Transverse colon (tissue), 4 donors: ENCODE measurements around the gene TNFRSF14. TPM values are rescaled to one million over a fixed set of nuclear protein-coding genes. Genes with fewer than 3 reads are reported as not detected.

ENCODE experiments used
- DNase-seq: peaks from one replicate; pipeline ENCODE4 v3.0.0-alpha.2; 2019
- H3K27ac ChIP-seq, 4 donors: fragments of 200-600 bp; sonication (generic); 2 replicates each; pipeline ENCODE4 v1.5.1; 2016 to 2018; ENCODE audit warnings: inconsistent platforms in 4 of 4
- H3K27me3 ChIP-seq: fragments of 200-600 bp; sonication (generic); 2 replicates; pipeline ENCODE4 v1.5.1; 2017; ENCODE audit warnings: inconsistent platforms
- H3K36me3 ChIP-seq, 4 donors: fragments of 200-600 bp; sonication (generic); 2 replicates each; pipeline ENCODE4 v1.5.1; 2017 to 2019; ENCODE audit warnings: inconsistent platforms in 4 of 4
- H3K4me1 ChIP-seq, 4 donors: fragments of 200-600 bp; sonication (generic); 2 replicates each; pipeline ENCODE4 v1.5.1; 2017 to 2020; ENCODE audit warnings: inconsistent platforms in 4 of 4
- H3K4me3 ChIP-seq, 4 donors: fragments of 200-600 bp; sonication (generic); 1 replicate in 1 of 4; 2 replicates in 3 of 4; pipeline versions ENCODE4 v1.5.1 to v1.6.1; 2017 to 2019; ENCODE audit warnings: inconsistent platforms in 4 of 4
- H3K9me3 ChIP-seq, 2 donors: fragments of 200-600 bp; sonication (generic); 2 replicates each; pipeline ENCODE4 v1.5.1; 2017 to 2019; ENCODE audit warnings: inconsistent platforms in 2 of 2
- CTCF ChIP-seq, 5 experiments: fragments of 200-600 bp in 3 of 5; fragments of 450-650 bp in 2 of 5; sonication (generic) in 3 of 5; IDR thresholded peaks; 1 replicate in 2 of 5; 2 replicates in 3 of 5; pipeline ENCODE4 v1.5.1; 2016 to 2017; ENCODE audit warnings: antibody characterized with exemption in 5 of 5, inconsistent platforms in 3 of 5, mild to moderate bottlenecking in 2 of 5, moderate library complexity in 1 of 5
- EP300 ChIP-seq: sonication (generic); formaldehyde crosslinking; IDR thresholded peaks from one replicate; pipeline ENCODE4 v1.6.1; 2017; ENCODE audit warnings: antibody characterized with exemption, low read depth
- POLR2A ChIP-seq: fragments of 450-650 bp; IDR thresholded peaks from one replicate; pipeline ENCODE4 v1.6.1; 2016; ENCODE audit warnings: antibody characterized with exemption, mild to moderate bottlenecking, moderate library complexity
- POLR2AphosphoS5 ChIP-seq, 3 donors: sonication (generic); formaldehyde crosslinking; IDR thresholded peaks; one replicate each; pipeline ENCODE4 v1.6.1; 2016; ENCODE audit warnings: antibody characterized with exemption in 3 of 3
- WGBS, 2 donors: methylation state at CpG; one replicate each; pipeline ENCODE4 v1.1.5; 2018; ENCODE audit warnings: low coverage in 1 of 2; 5-methylcytosine and 5-hydroxymethylcytosine counted together
- in situ Hi-C, 4 donors: fragments of 200-750 bp; cut with MboI; loops; one replicate each; pipeline versions ENCODE4 v1.15.0 to v1.15.1; 2017; ENCODE audit warnings: low sequenced_read_pairs in 3 of 4, low pct_ligation_motif_present in 1 of 4, low pct_unique_long_range_greater_than_20kb in 1 of 4
- intact Hi-C: fragments of 100-400 bp; cut with DNase I; formaldehyde crosslinking; loops from one replicate; pipeline ENCODE4 v1.15.1; 2023; ENCODE audit warnings: low total_unique reads
- total RNA-seq, 4 donors: library from RNA; depleted of rRNA; stranded (reverse); fragments of >200 nt; gene quantifications; one replicate each; pipeline ENCODE4 v1.1.0, GENCODE V29; 2016

TNFRSF14 gene
- total RNA-seq, 4 donors from 2014 or later: 178 to 758 (median 278) TPM

DNA sequence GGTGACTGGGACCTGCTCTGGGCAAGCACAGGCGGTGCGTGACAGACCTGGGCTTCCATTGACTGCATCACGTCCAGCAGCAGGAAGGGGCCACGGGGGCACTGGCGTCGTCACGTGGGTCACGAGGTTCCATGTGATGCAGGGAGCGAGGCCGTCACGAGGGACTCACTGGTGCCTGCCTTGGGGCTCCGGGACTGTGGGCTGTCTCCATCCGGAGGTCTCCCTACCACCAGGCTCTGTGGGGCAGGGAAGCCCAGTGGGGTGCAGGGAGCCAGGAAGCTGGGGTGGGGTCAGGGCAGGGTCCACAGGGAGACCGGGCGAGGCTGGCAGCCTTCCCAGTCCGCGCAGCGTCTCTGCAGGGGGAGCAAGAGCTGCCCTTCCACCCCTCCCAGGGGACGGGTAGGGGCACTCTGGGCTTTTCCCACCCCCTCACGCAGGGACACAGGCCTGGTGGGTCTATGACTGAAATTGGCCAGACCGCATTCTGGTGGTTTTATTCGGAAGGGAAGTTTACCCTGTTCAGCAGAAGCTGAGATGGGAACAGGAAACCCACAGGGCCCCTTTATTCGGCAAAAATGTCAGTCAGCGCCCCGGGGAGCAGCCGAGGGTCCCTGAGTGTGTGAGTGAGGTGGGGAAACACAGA is 416 bp upstream of the TNFRSF14 start:
- in situ Hi-C loops: loop anchor here in 1 of 4 donors (25.0 kb wide), 1 partner anchor 143 kb away; the partner anchor contains the start of gene PEX10
- TF ChIP-seq EP300: no peak
- TF ChIP-seq POLR2AphosphoS5 (IDR thresholded peaks at IDR 0.05): peak; percentile 80 to 85 (median 81)
- TF ChIP-seq CTCF (IDR thresholded peaks at IDR 0.05): no peak
- peak; percentile 64 for TF ChIP-seq POLR2A
- H3K9me3 ChIP-seq: no peaks in the 10 kb centered on the region
- H3K4me1 ChIP-seq: peaks cover 21 to 49% (median 35%) of the 10 kb centered on the region in 4 donors
- peak overlapping the region; percentile 93 to 96 (median 94) for H3K27ac ChIP-seq
- no peaks in the 10 kb centered on the region for H3K36me3 ChIP-seq
- intact Hi-C loops: no loop called here
- H3K4me3 ChIP-seq: peak overlapping the region; percentile 59 to 78 (median 66)
- H3K27me3 ChIP-seq: no peaks in the 10 kb centered on the region
- WGBS, 2 donors: 0% methylated on average over 26 of the region's 26 CpGs; no CpG with 5 or more reads in 1 of the 2 donors
- DNase-seq: peak; percentile 88

- TF ChIP-seq EP300 (no peak), CTCF (IDR thresholded peaks at IDR 0.05) (peak in 2 of 5 experiments; percentile 37 to 39), POLR2AphosphoS5 (IDR thresholded peaks at IDR 0.05) (peak; percentile 20 to 51 (median 44)), POLR2A (no peak)
- 8% methylated on average over 21 of the region's 24 CpGs; no CpG with 5 or more reads in 1 of the 2 donors for WGBS, 2 donors
- Histone ChIP-seq H3K9me3 (no peaks in the 10 kb centered on the region), H3K27ac (peak overlapping the region; percentile 93 to 96 (median 94)), H3K4me3 (peak overlapping the region; percentile 59 to 78 (median 66)), H3K4me1 (peaks cover 21 to 49% (median 35%) of the 10 kb centered on the region in 4 donors), H3K36me3 (peaks cover 0 to 4% (median 0%) of the 10 kb centered on the region in 4 donors), H3K27me3 (no peaks in the 10 kb centered on the region)
- in situ Hi-C loops (loop anchor here in 1 of 4 donors (25.0 kb wide), 1 partner anchor 145 kb away; the partner anchor contains the start of gene PEX10), intact Hi-C loops (no loop called here)
- peak; percentile 84 for DNase-seq
These were observed 709 bp downstream of the TNFRSF14 start for GRCh38 chr1:2556678-2557481.

DNA sequence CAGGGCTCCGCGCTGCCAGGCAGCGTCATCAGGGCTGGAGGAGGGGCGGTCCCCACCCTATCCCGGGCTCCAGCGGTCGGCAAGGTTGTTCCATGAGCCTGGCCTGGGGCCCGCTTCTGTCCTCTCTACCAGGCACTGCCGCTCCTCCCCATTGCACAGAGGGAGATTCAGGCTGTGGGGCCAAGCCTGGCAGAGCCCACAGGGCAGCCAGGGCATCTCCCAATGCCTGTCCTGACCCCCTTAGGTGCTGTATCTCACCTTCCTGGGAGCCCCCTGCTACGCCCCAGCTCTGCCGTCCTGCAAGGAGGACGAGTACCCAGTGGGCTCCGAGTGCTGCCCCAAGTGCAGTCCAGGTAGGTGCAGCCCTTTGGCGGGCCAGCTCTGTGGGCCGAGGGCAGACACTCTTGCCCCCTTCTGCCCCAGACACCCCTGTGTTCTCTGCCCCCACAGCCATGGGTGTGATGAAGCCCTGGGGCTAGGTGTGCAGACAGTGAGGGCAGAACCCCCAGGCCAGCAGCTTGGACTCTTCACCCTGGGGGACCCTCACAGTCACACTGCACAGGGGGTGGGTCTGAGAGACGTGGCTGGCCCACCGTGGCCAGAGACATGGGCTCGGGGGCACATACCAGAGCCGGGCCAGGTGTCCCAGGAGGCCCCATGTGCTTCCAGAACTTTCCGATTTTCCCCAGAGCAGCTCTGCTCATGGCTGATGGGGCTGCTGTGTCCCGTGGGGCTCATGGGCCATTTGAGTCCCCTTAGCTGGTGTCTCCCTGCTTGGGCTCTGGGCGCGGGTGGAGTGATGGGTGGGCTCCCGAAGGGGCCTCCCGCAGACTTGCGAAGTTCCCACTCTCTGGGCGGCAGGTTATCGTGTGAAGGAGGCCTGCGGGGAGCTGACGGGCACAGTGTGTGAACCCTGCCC is 1.6 kb downstream of the TNFRSF14 start:
- Histone ChIP-seq H3K27me3 (no peaks in the 10 kb centered on the region), H3K9me3 (no peaks in the 10 kb centered on the region), H3K36me3 (peaks cover 0 to 5% (median 0%) of the 10 kb centered on the region in 4 donors), H3K27ac (peak overlapping the region; percentile 93 to 96 (median 94)), H3K4me3 (peak overlapping the region; percentile 59 to 78 (median 66)), H3K4me1 (peaks cover 21 to 49% (median 35%) of the 10 kb centered on the region in 4 donors)
- in situ Hi-C loops (loop anchor here in 1 of 4 donors (25.0 kb wide), 1 partner anchor 145 kb away; the partner anchor contains the start of gene PEX10), intact Hi-C loops (no loop called here)
- TF ChIP-seq EP300 (no peak), POLR2AphosphoS5 (IDR thresholded peaks at IDR 0.05) (peak in 2 of 3 donors; percentile 31 to 45)
- WGBS, 2 donors: 73% methylated on average over 24 of the region's 30 CpGs; no CpG with 5 or more reads in 1 of the 2 donors
- peak; percentile 84 for DNase-seq

GRCh38 chr1:2558420-2558819 is 2.2 kb downstream of the TNFRSF14 start:
- H3K4me1 ChIP-seq: peaks cover 21 to 49% (median 35%) of the 10 kb centered on the region in 4 donors
- TF ChIP-seq POLR2A: no peak
- TF ChIP-seq EP300: no peak
- H3K4me3 ChIP-seq: no peak overlapping the region

More at GRCh38 chr1:2558420-2558819, 2.2 kb downstream of the TNFRSF14 start:
- Histone ChIP-seq H3K27ac (peak overlapping the region in 3 of 4 donors; percentile 93 to 96 (median 95)), H3K36me3 (peaks cover 0 to 10% (median 0%) of the 10 kb centered on the region in 4 donors), H3K27me3 (no peaks in the 10 kb centered on the region), H3K9me3 (no peaks in the 10 kb centered on the region)
- in situ Hi-C loops (loop anchor here in 1 of 4 donors (25.0 kb wide), 1 partner anchor 146 kb away; the partner anchor contains the start of gene PEX10), intact Hi-C loops (no loop called here)
- WGBS, 2 donors: 96% methylated on average over 12 of the region's 12 CpGs; no CpG with 5 or more reads in 1 of the 2 donors
- no peak for DNase-seq
